ENCODE measurements around the gene TGFBRAP1.

TGFBRAP1 gene

GRCh38 chr2:105315314-105315713, 14.2 kb downstream of the TGFBRAP1 start:
- peak; percentile 27 for DNase-seq

DNA sequence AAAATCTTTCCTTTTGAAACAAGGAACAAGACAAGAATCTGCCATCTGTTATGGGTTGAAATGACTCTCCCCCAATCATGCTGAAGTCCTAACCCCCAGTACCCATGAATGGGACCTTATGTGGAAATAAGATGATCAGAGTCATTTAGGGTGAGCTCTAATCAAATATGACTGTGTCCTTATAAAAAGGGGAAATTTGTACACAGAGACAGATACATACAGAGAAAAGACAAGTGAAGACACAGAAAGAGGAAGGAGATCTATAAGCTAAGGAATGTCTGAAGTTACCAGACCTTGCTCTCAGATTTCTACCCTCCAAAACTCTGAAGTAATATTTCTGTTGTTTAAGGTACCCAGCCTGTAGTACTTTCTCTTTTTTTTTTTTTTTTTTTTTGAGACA, 15.7 kb downstream of the TGFBRAP1 start:
- no peak for DNase-seq

GRCh38 chr2:105309147-105309545, 20.4 kb downstream of the TGFBRAP1 start:
- DNase-seq = no peak

DNA sequence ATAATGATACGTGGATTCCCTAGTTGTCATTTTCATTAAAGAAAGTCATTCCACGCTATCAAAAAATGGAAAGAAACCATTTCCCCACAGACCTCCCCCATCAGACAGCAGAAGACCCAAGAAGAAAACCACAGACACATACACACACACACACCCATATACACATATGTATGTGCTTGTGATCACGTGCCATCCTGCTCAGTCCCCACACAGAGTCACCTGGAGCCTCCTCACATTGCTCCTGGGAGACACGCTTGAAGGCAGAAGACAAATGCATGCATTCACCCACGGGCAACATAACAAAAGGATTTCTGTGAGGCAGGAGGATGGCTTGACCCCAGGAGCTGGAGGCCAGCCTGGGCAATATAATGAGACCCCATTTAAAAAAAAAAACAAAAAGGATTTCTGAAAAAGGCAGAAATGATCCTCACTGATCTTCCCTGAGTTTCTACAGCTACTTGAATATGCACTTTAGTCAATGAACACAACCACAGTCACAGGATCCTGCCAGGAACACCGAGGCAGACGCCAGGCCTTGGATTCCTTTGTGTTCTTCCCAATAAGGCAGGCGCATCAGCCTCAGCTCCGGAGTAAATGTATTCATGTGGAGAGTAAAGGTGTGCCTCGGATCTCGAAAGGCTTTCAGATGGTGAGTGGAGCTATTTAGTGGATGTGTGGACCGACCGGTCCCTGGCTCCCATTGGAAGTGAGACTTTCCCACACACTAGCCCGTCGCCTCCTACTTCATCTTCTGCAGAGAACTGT, 21.0 kb downstream of the TGFBRAP1 start:
- DNase-seq = no peak

DNA sequence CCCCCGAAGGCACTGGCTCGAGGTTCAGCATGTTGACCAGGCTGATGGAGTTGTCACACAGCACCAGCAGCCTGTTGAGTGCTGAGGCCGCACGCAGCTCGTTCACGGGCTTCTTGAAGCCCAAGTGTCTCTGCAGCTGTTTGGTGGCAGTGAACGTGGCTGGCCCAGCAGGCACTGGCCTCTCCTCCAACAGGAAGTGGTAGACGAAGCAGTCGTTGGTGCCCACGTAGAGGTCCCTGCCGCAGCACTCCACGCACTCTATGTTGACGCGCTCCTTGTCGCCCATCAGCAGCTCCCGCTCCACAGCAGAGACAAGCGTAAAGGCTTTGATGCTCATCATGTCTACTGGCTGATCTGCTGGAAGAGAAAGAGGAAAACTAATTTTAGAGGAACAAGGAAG, 21.6 kb downstream of the TGFBRAP1 start:
- DNase-seq = no peak

GRCh38 chr2:105307550-105307949, 22.0 kb downstream of the TGFBRAP1 start:
- no peak for DNase-seq

- DNase-seq = no peak
Observed at GRCh38 chr2:105307146-105307545, 22.4 kb downstream of the TGFBRAP1 start.

GRCh38 chr2:105301646-105302045, 27.9 kb downstream of the TGFBRAP1 start:
- no peak for DNase-seq

- no peak for DNase-seq
Observed at GRCh38 chr2:105299290-105299689, 30.2 kb downstream of the TGFBRAP1 start.

DNA sequence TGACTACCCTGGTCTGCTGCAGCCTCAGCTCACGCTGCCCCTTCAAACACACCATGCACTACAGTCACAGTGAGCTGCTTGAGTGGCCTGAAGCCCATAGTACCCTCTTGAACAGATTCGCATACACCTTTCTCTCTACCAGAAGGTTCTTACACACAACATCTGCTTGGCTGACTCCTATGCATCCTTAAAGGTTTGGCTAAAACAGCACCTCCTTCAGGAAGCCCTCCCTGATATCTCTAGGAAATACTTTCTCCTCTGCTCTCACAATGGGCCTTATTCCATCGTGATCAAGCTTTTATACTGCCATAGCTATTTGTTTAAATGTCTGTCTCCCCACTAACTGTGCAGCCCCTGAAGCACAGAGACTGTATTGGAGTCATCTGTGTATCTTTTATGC, 31.5 kb downstream of the TGFBRAP1 start:
- no peak for DNase-seq

- DNase-seq = no peak
Observed at GRCh38 chr2:105297216-105297615, 32.3 kb downstream of the TGFBRAP1 start.

GRCh38 chr2:105296017-105296611, 33.4 kb downstream of the TGFBRAP1 start:
- DNase-seq = no peak

DNA sequence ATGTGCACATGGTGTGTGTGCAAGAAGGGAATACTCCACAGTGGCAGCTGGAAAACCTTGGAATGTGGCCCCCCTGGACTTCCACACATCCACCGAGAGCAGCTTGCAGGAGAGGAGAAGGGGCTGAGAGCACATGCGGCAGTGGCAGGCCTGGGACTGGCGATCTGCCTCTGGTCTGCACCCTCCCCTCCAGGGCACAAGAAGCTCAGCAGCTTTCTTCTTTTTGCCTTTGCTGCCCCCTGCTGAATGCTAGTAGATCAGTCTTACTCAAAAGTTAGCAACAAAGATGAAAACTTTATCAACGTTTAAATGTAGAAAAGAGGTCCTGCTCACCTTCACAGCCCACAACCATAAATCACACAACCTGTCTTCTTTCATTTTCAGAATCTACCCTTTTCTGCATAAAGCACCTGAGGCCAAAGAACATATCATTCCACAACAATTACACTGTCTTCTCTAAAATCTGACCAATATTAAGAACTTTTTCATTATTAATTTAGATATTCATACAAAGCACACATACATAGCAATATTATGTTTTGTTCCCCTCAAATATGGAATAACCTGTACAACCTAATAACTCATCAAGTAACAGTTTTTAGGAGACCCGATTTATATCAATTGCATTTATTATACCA, 34.6 kb downstream of the TGFBRAP1 start:
- peak; percentile 72 for DNase-seq

GRCh38 chr2:105294046-105294445, 35.5 kb downstream of the TGFBRAP1 start:
- DNase-seq = peak; percentile 12

GRCh38 chr2:105291981-105292380, 37.6 kb downstream of the TGFBRAP1 start:
- peak; percentile 24 for DNase-seq

DNA sequence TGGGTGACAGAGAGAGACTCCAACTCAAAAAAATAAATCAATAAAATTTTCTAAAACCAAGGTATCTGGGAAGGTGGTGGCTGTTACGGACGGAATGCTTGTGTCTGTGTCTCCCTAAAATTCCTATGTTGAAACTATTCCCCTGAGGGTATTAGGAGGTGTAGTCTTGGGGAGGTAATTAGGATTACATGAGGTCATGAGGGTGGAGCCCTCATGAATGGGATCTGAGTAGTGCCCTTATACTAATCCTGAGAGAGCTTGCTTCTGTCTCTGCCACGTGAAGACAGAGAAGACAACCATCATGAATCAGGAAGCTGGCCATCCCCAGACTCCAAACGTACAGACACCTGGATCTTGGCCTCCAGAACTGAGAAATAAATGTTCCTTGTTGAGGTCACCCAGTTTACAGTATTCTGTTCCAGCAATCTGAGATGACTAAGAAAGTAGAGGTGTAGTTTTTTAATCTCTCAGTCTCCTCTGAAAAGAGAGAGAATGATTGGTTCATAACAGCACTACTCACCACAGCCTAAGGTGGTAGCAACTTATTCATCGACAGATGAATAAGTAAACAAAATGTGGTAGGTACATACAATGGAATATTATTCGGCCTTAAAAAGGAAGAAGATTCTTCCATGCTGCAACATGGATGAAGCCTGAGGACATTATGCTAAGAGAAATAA, 38.4 kb downstream of the TGFBRAP1 start:
- DNase-seq = no peak

GRCh38 chr2:105288133-105288532, 41.4 kb downstream of the TGFBRAP1 start:
- DNase-seq = no peak

GRCh38 chr2:105287692-105288091, 41.8 kb downstream of the TGFBRAP1 start:
- peak; percentile 31 for DNase-seq

GRCh38 chr2:105283532-105283931, 46.0 kb downstream of the TGFBRAP1 start:
- no peak for DNase-seq

- DNase-seq = no peak
Observed at GRCh38 chr2:105280281-105280680, 49.3 kb downstream of the TGFBRAP1 start.

- no peak for DNase-seq
Observed at GRCh38 chr2:105279126-105279525, 50.4 kb downstream of the TGFBRAP1 start.

GRCh38 chr2:105278654-105279053, 50.9 kb downstream of the TGFBRAP1 start:
- DNase-seq = no peak

GRCh38 chr2:105274046-105274445, 55.5 kb downstream of the TGFBRAP1 start:
- no peak for DNase-seq

Measured in fibroblast of skin of back (primary cell).